Bronchial epithelial cell (primary cell): ENCODE data around the gene ZRANB3. TPM values are rescaled to one million over a fixed set of nuclear protein-coding genes. Genes with fewer than 3 reads are reported as not detected.
"Not testable (repeated sequence)": the region's sequence is repeated elsewhere in the genome, so short reads cannot be mapped to it uniquely, and the experiment has no call there.

Source experiments
- DNase-seq: peaks from one replicate; pipeline ENCODE4 v3.0.0-alpha.2; 2010; ENCODE audit warnings: low read depth
- FAIRE-seq: peaks from 2 replicates; lab custom pipeline; 2011; peaks lifted over from hg19 to GRCh38; lab: Jason Lieb, UNC
- H3K27me3 ChIP-seq: 2 replicates; pipeline ENCODE4 v1.5.1; 2011; ENCODE audit warnings: low read length; ENCODE audit not compliant: control insufficient read depth, insufficient read depth
- H3K36me3 ChIP-seq: 2 replicates; pipeline ENCODE4 v1.5.1; 2011; ENCODE audit warnings: low read length; ENCODE audit not compliant: control insufficient read depth, insufficient read depth
- H3K4me3 ChIP-seq: 2 replicates; pipeline ENCODE4 v1.5.1; 2011; ENCODE audit warnings: mild to moderate bottlenecking, low read depth, low read length, control low read depth
- total RNA-seq: library from RNA; depleted of rRNA; stranded (reverse); fragments of >200 nt; gene quantifications from 2 replicates; pipeline ENCODE4 v1.2.1, GENCODE V29; 2014
- TF ChIP-seq, protein P1 (sequence below): IDR thresholded peaks from 2 replicates; pipeline ENCODE4 v1.5.1; 2011; ENCODE audit warnings: mild to moderate bottlenecking, moderate library complexity, low read length, control low read depth, inconsistent platforms; ENCODE audit not compliant: insufficient read depth, severe bottlenecking

ZRANB3 gene
- total RNA-seq, 1 donor from 2014 or later = 5.5 TPM

DNA sequence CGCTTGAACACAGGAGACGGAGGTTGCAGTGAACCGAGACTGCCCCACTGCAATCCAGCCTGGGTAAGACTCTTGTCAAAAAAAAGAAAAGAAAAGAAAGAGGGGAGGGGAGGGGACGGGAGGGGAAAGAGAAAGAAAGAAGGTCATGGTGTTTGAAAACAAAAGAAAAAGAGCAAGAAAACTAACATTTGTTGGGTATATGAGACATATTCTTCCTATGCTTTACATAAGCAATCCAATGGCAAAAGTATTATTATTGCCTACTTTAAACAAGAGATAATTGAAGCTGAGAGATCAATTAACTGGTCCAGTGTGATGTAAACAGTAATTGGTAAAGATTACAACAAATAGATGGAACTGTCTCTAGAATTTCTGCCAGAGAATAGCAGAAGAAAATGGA lies 157.3 kb downstream of the ZRANB3 start:
- TF ChIP-seq, protein P1, sequence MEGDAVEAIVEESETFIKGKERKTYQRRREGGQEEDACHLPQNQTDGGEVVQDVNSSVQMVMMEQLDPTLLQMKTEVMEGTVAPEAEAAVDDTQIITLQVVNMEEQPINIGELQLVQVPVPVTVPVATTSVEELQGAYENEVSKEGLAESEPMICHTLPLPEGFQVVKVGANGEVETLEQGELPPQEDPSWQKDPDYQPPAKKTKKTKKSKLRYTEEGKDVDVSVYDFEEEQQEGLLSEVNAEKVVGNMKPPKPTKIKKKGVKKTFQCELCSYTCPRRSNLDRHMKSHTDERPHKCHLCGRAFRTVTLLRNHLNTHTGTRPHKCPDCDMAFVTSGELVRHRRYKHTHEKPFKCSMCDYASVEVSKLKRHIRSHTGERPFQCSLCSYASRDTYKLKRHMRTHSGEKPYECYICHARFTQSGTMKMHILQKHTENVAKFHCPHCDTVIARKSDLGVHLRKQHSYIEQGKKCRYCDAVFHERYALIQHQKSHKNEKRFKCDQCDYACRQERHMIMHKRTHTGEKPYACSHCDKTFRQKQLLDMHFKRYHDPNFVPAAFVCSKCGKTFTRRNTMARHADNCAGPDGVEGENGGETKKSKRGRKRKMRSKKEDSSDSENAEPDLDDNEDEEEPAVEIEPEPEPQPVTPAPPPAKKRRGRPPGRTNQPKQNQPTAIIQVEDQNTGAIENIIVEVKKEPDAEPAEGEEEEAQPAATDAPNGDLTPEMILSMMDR = no peak
- FAIRE-seq = no peak
- no peak overlapping the region for H3K4me3 ChIP-seq
- no peaks in the 10 kb centered on the region for H3K36me3 ChIP-seq
- no peak for DNase-seq
- no peaks in the 10 kb centered on the region for H3K27me3 ChIP-seq

DNA sequence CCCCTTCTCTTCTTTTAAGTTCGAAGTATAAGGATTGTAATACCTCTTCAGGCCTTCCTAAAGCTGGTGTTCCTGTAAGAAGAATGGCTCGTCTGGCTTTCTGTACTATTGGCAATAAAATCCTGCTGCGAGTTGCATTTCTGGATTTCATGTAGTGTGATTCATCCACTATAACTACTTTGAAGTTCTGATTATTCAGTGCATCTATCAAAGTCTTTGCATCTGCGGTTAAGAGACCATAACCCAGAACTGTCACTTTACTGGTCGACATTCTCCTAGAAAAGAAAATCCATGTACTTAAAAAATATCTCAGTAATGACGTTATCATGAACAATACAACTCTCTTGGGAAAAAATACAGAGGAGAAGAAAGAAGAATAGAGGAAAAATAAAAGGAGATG lies 181.1 kb downstream of the ZRANB3 start:
- FAIRE-seq = no peak
- DNase-seq = no peak
- Histone ChIP-seq H3K4me3 (no peak overlapping the region), H3K27me3 (no peaks in the 10 kb centered on the region), H3K36me3 (no peaks in the 10 kb centered on the region)
- TF ChIP-seq, protein P1 = no peak

- not testable (repeated sequence) for H3K36me3 ChIP-seq, FAIRE-seq, H3K27me3 ChIP-seq, H3K4me3 ChIP-seq, DNase-seq
Observed at GRCh38 chr2:135348096-135348704, 182.8 kb downstream of the ZRANB3 start.

- no peak for DNase-seq
- no peak for FAIRE-seq
- Histone ChIP-seq H3K36me3 (no peaks in the 10 kb centered on the region), H3K27me3 (no peaks in the 10 kb centered on the region), H3K4me3 (no peak overlapping the region)
- TF ChIP-seq, protein P1 = no peak
Observed at GRCh38 chr2:135337071-135337470, 193.9 kb downstream of the ZRANB3 start.

DNA sequence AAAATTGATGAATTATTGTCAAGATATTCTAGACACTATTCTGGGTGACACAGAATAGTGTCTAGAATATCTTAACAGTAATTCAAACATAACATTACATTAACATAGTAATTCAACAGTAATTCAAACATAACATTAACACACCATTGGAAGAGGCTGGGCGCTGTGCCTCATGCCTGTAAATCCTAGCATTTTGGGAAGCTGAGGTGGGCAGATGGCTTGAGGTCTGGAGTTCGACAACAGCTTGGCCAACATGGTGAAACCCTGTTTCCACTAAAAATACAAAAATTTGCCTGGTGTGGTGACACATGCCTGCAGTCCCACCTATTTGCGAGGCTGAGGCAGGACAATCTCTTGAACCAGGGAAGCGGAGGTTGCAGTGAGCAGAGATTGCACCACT lies 195.8 kb downstream of the ZRANB3 start:
- Histone ChIP-seq H3K27me3 (no peaks in the 10 kb centered on the region), H3K4me3 (no peak overlapping the region), H3K36me3 (no peaks in the 10 kb centered on the region)
- no peak for FAIRE-seq
- TF ChIP-seq, protein P1 = no peak
- DNase-seq = no peak

DNA sequence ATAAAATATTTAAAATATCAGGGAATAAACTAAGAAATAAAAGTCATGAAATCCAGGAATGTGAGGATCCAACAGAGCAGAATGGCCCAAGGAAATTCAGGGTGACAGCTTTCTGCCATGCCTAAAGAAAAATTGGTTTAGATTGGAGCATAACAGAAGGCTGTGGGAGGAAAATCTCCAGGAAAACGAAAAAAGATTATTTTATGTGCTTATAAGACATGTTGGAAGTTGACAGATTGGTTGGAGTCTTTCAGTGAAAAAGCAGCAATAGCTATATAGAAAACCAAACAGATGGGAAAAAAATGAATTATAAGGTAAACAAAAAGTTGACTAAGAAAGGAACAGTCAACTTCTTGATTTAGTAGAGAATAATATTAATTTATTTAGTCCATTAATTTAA lies 203.9 kb downstream of the ZRANB3 start:
- TF ChIP-seq, protein P1 = no peak
- FAIRE-seq (no peak), DNase-seq (no peak)
- no peak overlapping the region for H3K4me3 ChIP-seq
- H3K27me3 ChIP-seq = no peaks in the 10 kb centered on the region
- H3K36me3 ChIP-seq = no peaks in the 10 kb centered on the region
